ENCODE measurements around the gene IL17RE. TPM values are rescaled to one million over a fixed set of nuclear protein-coding genes. Genes with fewer than 3 reads are reported as not detected.
"Not testable (repeated sequence)": the region's sequence is repeated elsewhere in the genome, so short reads cannot be mapped to it uniquely, and the experiment has no call there.

IL17RE gene
- total RNA-seq, 1 donor from 2014 or later = 21.7 TPM

- peak overlapping the region in 1 of 2 donors; percentile 13 for H3K27ac ChIP-seq
- peaks cover 0 to 2% of the 10 kb centered on the region in 2 donors for H3K36me3 ChIP-seq
- H3K27me3 ChIP-seq = no peaks in the 10 kb centered on the region
- no peak overlapping the region for H3K4me3 ChIP-seq
- H3K9me3 ChIP-seq = no peaks in the 10 kb centered on the region
- TF ChIP-seq CTCF (IDR thresholded peaks at IDR 0.05) = no peak
- peaks cover 0 to 6% of the 10 kb centered on the region in 2 donors for H3K4me1 ChIP-seq
- no peak for DNase-seq (ENCODE audit: low spot score in 2 of 2)
- intact Hi-C loops (cut with DNase I) = no loop called here
Measured at GRCh38 chr3:9898467-9899241, 4.0 kb upstream of the IL17RE start.

GRCh38 chr3:9899289-9899791 lies 3.3 kb upstream of the IL17RE start:
- DNase-seq (ENCODE audit: low spot score in 2 of 2) = no peak
- Histone ChIP-seq H3K27me3 (no peaks in the 10 kb centered on the region), H3K27ac (no peak overlapping the region), H3K36me3 (no peaks in the 10 kb centered on the region), H3K4me3 (no peak overlapping the region), H3K9me3 (no peaks in the 10 kb centered on the region), H3K4me1 (peaks cover 0 to 6% of the 10 kb centered on the region in 2 donors)
- intact Hi-C loops (cut with DNase I) = no loop called here
- TF ChIP-seq CTCF (IDR thresholded peaks at IDR 0.05) = no peak

- H3K9me3 ChIP-seq; H3K4me1 ChIP-seq; H3K36me3 ChIP-seq; intact Hi-C loops (cut with DNase I); H3K27ac ChIP-seq; H3K27me3 ChIP-seq; H3K4me3 ChIP-seq; DNase-seq (ENCODE audit: low spot score in 2 of 2): not testable (repeated sequence)
Measured at GRCh38 chr3:9900965-9901415, 1.7 kb upstream of the IL17RE start.

- intact Hi-C loops (cut with DNase I) = no loop called here
- no peaks in the 10 kb centered on the region for H3K27me3 ChIP-seq
- H3K4me1 ChIP-seq = peaks cover 0 to 6% of the 10 kb centered on the region in 2 donors
- no peaks in the 10 kb centered on the region for H3K36me3 ChIP-seq
- no peak for DNase-seq (ENCODE audit: low spot score in 2 of 2)
- no peaks in the 10 kb centered on the region for H3K9me3 ChIP-seq
- peak overlapping the region; percentile 82 to 84 for H3K27ac ChIP-seq
- TF ChIP-seq CTCF (IDR thresholded peaks at IDR 0.05) = no peak
- no peak overlapping the region for H3K4me3 ChIP-seq
Measured at GRCh38 chr3:9901967-9902366, 681 bp upstream of the IL17RE start.

- Histone ChIP-seq H3K27me3 (no peaks in the 10 kb centered on the region), H3K4me1 (peaks cover 0 to 3% of the 10 kb centered on the region in 2 donors), H3K4me3 (peak overlapping the region in 1 of 2 donors; percentile 60), H3K36me3 (no peaks in the 10 kb centered on the region), H3K27ac (peak overlapping the region; percentile 82 to 84), H3K9me3 (no peaks in the 10 kb centered on the region)
- DNase-seq (ENCODE audit: low spot score in 2 of 2) = peak in 1 of 2 donors; percentile 72
- no peak for TF ChIP-seq CTCF (IDR thresholded peaks at IDR 0.05)
- intact Hi-C loops (cut with DNase I) = no loop called here
Measured at GRCh38 chr3:9903238-9903624, 583 bp downstream of the IL17RE start.

- no peak for DNase-seq (ENCODE audit: low spot score in 2 of 2)
- Histone ChIP-seq H3K4me1 (no peaks in the 10 kb centered on the region), H3K9me3 (no peaks in the 10 kb centered on the region), H3K4me3 (no peak overlapping the region), H3K27ac (peak overlapping the region; percentile 82 to 84), H3K27me3 (no peaks in the 10 kb centered on the region), H3K36me3 (no peaks in the 10 kb centered on the region)
- TF ChIP-seq CTCF (IDR thresholded peaks at IDR 0.05) = no peak
- intact Hi-C loops (cut with DNase I) = no loop called here
Measured at GRCh38 chr3:9903904-9904303, 1.3 kb downstream of the IL17RE start.

All from ascending aorta (tissue), 2 donors.